ENCODE results near the gene CCDC57. TPM values are rescaled to one million over a fixed set of nuclear protein-coding genes. Genes with fewer than 3 reads are reported as not detected.
A peak's percentile ranks its signal among the peaks of the same experiment; 100 is the strongest.

The CCDC57 gene, protein sequence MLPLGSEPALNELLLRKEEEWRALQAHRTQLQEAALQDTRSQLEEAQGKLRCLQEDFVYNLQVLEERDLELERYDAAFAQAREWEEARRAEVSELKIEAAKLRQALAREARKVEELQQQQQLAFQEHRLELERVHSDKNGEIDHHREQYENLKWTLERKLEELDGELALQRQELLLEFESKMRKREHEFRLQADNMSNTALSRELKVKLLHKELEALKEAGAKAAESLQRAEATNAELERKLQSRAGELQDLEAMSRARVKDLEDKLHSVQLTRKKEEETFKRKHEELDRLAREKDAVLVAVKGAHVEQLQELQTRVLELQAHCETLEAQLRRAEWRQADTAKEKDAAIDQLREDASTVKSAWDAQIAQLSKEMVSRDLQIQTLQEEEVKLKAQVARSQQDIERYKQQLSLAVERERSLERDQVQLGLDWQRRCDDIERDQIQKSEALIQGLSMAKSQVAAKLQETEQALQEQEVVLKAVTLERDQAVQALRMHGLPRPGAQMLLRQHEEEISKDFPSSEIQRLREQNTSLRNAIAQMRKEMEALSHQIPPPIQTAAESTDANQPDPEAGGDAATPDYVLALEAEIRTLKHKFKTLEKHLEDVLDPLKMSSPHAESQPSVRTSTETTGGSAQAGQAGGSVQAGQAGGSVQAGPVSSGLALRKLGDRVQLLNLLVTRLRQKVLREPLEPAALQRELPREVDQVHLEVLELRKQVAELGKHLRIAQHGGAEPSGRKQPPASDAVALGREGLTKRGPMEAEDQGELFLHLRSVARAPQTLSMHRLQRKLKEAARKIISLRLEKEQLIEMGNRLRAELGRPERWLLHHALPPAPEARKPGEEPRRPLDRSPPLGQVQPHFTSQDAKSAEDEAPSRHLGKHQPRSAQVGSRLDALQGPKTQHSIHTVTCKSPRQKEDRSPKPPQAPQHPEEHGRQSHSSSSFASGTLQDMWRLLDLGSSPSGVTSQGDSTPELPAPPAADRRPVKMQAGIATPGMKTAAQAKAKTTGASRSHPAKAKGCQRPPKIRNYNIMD
- polyA plus RNA-seq (70.9 and 78.6 TPM in 2 replicates), polyA minus RNA-seq (45.3 and 45.5 TPM in 2 replicates)

DNA sequence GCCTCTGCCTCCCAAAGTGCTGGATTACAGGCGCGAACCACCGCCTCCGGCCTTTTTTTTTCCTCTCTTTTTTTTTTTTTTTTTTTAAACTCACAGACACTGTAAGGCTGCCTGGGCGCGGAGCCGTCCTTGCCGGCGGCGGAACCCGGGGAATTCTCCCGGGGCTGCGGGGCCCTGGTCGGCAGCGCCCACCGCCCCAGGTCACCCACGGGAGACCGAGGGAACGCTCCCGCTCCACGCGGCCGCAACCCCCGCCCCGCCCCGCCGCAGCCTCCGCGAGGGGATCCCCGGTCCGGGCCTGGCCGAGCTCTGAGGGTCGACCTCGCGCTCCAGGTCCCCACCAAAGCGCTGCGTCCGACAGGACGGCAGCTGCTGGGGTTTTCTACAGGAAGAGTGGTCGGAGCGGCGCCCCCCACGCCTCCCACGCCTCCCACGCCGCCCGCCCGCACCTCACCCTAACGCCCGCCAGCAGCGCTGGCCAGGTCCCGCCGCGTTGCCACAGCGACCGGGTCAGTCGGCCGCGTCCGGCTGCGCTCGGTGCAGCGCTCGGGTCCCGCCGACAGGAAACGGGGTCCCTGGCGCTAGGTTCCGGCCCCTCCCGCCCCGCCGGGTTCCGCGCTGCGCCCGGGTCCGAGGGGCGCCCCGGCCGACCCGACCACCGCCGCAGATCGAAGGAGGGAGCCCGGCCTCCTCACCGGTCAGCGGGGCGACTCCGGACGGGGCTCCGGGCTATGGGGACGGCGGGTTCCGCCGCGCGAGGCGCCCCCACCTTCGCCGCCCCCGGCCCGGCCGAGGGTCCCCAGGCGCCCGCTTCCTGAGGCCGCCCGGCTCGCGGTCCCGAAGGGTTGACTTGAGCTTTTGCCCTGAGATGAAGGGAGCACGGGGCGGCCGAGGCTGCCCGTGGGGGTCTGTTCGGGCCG, at the start of gene CCDC57:
CCDC57 (minus strand) TSS at position 512 of the 920 bp plus-strand sequence. CDS start 10,898 bp downstream, outside the sequence.
- Histone ChIP-seq H3K9me2 (ENCODE audit: insufficient read depth, low read length) (no peaks in the 10 kb centered on the region), H3F3A (ENCODE audit: insufficient read depth, low read length, poor library complexity, severe bottlenecking) (no peaks in the 10 kb centered on the region), H2AFZ (ENCODE audit: low read depth, low read length) (peak within 1 kb of the TSS; percentile 60), H3K4me3 (ENCODE audit: low read length) (peak within 1 kb of the TSS; percentile 89), H3K4me2 (ENCODE audit: low read length) (peak within 1 kb of the TSS; percentile 44), H3K27me3 (ENCODE audit: insufficient read depth, low read depth, low read length) (no peaks in the 10 kb centered on the region), H3K27ac (ENCODE audit: low read length) (peak within 1 kb of the TSS; percentile 55), H3K79me2 (replicated peaks; ENCODE audit: insufficient read depth, low read length) (peaks cover 16% of the 10 kb centered on the region), H4K20me1 (ENCODE audit: insufficient read depth) (no peaks in the 10 kb centered on the region), H3K36me3 (ENCODE audit: insufficient read depth, low read length) (no peaks in the 10 kb centered on the region), H3K9me3 (ENCODE audit: low read length) (no peaks in the 10 kb centered on the region), H3K9ac (ENCODE audit: low read length) (peak within 1 kb of the TSS; percentile 80)
- TF ChIP-seq SMC3 (conservative IDR thresholded peaks at IDR 0.05; ENCODE audit: poor library complexity) (no peak), CTCF (IDR thresholded peaks at IDR 0.05; ENCODE audit: poor library complexity, severe bottlenecking) (no peak), TAF1 (IDR thresholded peaks at IDR 0.05; ENCODE audit: low read depth) (no peak), RAD21 (conservative IDR thresholded peaks at IDR 0.05) (no peak), POLR2AphosphoS5 (IDR thresholded peaks at IDR 0.05) (peak; percentile 52), EZH2 (IDR thresholded peaks at IDR 0.05; ENCODE audit: borderline replicate concordance, insufficient read depth, low read length, poor library complexity, severe bottlenecking) (no peak), EP300 (conservative IDR thresholded peaks at IDR 0.05; ENCODE audit: poor library complexity, severe bottlenecking) (peak; percentile 33), MXI1 (conservative IDR thresholded peaks at IDR 0.05; ENCODE audit: poor library complexity, severe bottlenecking) (peak; percentile 84)
- TF ChIP-seq, protein P1, sequence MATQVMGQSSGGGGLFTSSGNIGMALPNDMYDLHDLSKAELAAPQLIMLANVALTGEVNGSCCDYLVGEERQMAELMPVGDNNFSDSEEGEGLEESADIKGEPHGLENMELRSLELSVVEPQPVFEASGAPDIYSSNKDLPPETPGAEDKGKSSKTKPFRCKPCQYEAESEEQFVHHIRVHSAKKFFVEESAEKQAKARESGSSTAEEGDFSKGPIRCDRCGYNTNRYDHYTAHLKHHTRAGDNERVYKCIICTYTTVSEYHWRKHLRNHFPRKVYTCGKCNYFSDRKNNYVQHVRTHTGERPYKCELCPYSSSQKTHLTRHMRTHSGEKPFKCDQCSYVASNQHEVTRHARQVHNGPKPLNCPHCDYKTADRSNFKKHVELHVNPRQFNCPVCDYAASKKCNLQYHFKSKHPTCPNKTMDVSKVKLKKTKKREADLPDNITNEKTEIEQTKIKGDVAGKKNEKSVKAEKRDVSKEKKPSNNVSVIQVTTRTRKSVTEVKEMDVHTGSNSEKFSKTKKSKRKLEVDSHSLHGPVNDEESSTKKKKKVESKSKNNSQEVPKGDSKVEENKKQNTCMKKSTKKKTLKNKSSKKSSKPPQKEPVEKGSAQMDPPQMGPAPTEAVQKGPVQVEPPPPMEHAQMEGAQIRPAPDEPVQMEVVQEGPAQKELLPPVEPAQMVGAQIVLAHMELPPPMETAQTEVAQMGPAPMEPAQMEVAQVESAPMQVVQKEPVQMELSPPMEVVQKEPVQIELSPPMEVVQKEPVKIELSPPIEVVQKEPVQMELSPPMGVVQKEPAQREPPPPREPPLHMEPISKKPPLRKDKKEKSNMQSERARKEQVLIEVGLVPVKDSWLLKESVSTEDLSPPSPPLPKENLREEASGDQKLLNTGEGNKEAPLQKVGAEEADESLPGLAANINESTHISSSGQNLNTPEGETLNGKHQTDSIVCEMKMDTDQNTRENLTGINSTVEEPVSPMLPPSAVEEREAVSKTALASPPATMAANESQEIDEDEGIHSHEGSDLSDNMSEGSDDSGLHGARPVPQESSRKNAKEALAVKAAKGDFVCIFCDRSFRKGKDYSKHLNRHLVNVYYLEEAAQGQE (IDR thresholded peaks at IDR 0.05; ENCODE audit: borderline replicate concordance) = no peak

All from neural cell (in vitro differentiated cells).